ENCODE data around the gene GRIN1. TPM values are rescaled to one million over a fixed set of nuclear protein-coding genes. Genes with fewer than 3 reads are reported as not detected.

Gene GRIN1
- total and polyA plus RNA-seq, 8 donors: 0.25 to 0.55 (median 0.31) TPM; not detected in 5

GRCh38 chr9:137105814-137106661 lies 32.9 kb upstream of the GRIN1 start:
- Histone ChIP-seq H3K4me3 (no peak overlapping the region), H3K27ac (no peak overlapping the region), H3K36me3 (peaks cover 55 to 100% (median 100%) of the 10 kb centered on the region in 4 donors), H3K9me3 (no peaks in the 10 kb centered on the region), H3K27me3 (no peaks in the 10 kb centered on the region), H3K4me1 (no peaks in the 10 kb centered on the region)
- intact Hi-C loops (cut with DNase I; ENCODE audit: low total_unique reads): no loop called here
- DNase-seq: no peak
- WGBS, 5 donors: 91 to 95% (median 93%) methylated on average over 25 to 31 of the region's 31 CpGs
- TF ChIP-seq POLR2AphosphoS5 (IDR thresholded peaks at IDR 0.05) (no peak), POLR2A (IDR thresholded peaks at IDR 0.05) (no peak), EP300 (IDR thresholded peaks at IDR 0.05) (no peak), CTCF (IDR thresholded peaks at IDR 0.05) (no peak)

GRCh38 chr9:137106662-137107250 lies 32.2 kb upstream of the GRIN1 start:
- no peak for DNase-seq
- H3K27me3 ChIP-seq: no peaks in the 10 kb centered on the region
- H3K36me3 ChIP-seq: peaks cover 47 to 100% (median 99%) of the 10 kb centered on the region in 4 donors
- no peaks in the 10 kb centered on the region for H3K9me3 ChIP-seq
- intact Hi-C loops (cut with DNase I; ENCODE audit: low total_unique reads): no loop called here
- TF ChIP-seq CTCF (IDR thresholded peaks at IDR 0.05): no peak
- TF ChIP-seq POLR2A (IDR thresholded peaks at IDR 0.05): no peak
- no peak for TF ChIP-seq POLR2AphosphoS5 (IDR thresholded peaks at IDR 0.05)
- no peak for TF ChIP-seq EP300 (IDR thresholded peaks at IDR 0.05)
- H3K4me1 ChIP-seq: no peaks in the 10 kb centered on the region
- WGBS, 5 donors: 89 to 95% (median 93%) methylated on average over 18 to 27 of the region's 27 CpGs
- H3K27ac ChIP-seq: no peak overlapping the region
- no peak overlapping the region for H3K4me3 ChIP-seq

- no peak for TF ChIP-seq POLR2AphosphoS5 (IDR thresholded peaks at IDR 0.05)
- no peak for TF ChIP-seq POLR2A (IDR thresholded peaks at IDR 0.05)
- TF ChIP-seq EP300 (IDR thresholded peaks at IDR 0.05): no peak
- no peak for TF ChIP-seq CTCF (IDR thresholded peaks at IDR 0.05)
- WGBS, 5 donors: 88 to 95% (median 93%) methylated on average over 20 to 27 of the region's 27 CpGs
- intact Hi-C loops (cut with DNase I; ENCODE audit: low total_unique reads): no loop called here
- no peaks in the 10 kb centered on the region for H3K4me1 ChIP-seq
- no peaks in the 10 kb centered on the region for H3K9me3 ChIP-seq
- no peak for DNase-seq
- H3K36me3 ChIP-seq: peaks cover 43 to 100% (median 99%) of the 10 kb centered on the region in 4 donors
- no peak overlapping the region for H3K27ac ChIP-seq
- H3K4me3 ChIP-seq: no peak overlapping the region
- H3K27me3 ChIP-seq: no peaks in the 10 kb centered on the region
Measured at GRCh38 chr9:137107312-137107921, 31.5 kb upstream of the GRIN1 start.

GRCh38 chr9:137107982-137108381 lies 31.0 kb upstream of the GRIN1 start:
- Histone ChIP-seq H3K4me3 (no peak overlapping the region), H3K36me3 (peaks cover 43 to 100% (median 99%) of the 10 kb centered on the region in 4 donors), H3K9me3 (no peaks in the 10 kb centered on the region), H3K4me1 (peaks cover 0 to 2% (median 1%) of the 10 kb centered on the region in 4 donors), H3K27ac (no peak overlapping the region), H3K27me3 (no peaks in the 10 kb centered on the region)
- DNase-seq: no peak
- no peak for TF ChIP-seq POLR2AphosphoS5 (IDR thresholded peaks at IDR 0.05)
- no peak for TF ChIP-seq EP300 (IDR thresholded peaks at IDR 0.05)
- no peak for TF ChIP-seq CTCF (IDR thresholded peaks at IDR 0.05)
- no peak for TF ChIP-seq POLR2A (IDR thresholded peaks at IDR 0.05)
- intact Hi-C loops (cut with DNase I; ENCODE audit: low total_unique reads): no loop called here
- WGBS, 5 donors: 92 to 97% (median 93%) methylated on average over 13 to 17 of the region's 17 CpGs
